HEK293 (cell line): Measurements from ENCODE around the gene SPAAR.

Experiments
- CTCF ChIA-PET: fragments of 350-600 bp; formaldehyde crosslinking; extraction: SDS; loops from one replicate; lab custom pipeline; 2021; ENCODE audit warnings: antibody characterized with exemption; lab: Yijun Ruan, JAX
- POLR2A ChIA-PET: fragments of 300-600 bp; formaldehyde crosslinking; extraction: SDS; loops from one replicate; lab custom pipeline; 2020; ENCODE audit warnings: antibody characterized with exemption, inconsistent platforms; lab: Yijun Ruan, JAX
- H3K27ac ChIP-seq: fragments of 200-500 bp; sonication (Bioruptor generic); 2 replicates; pipeline ENCODE4 v1.5.1; 2014; ENCODE audit warnings: low read depth, low read length, control low read depth, inconsistent platforms; ENCODE audit errors: extremely low read depth
- H3K36me3 ChIP-seq, 2 experiments: fragments of 200-500 bp in 1 of 2; sonication (Bioruptor generic) in 1 of 2; 1 replicate in 1 of 2; 2 replicates in 1 of 2; pipeline ENCODE4 v1.5.1; 2014 to 2017; ENCODE audit warnings: inconsistent platforms in 2 of 2, low read length in 2 of 2; ENCODE audit not compliant: control insufficient read depth in 2 of 2, insufficient read depth in 1 of 2
- H3K4me1 ChIP-seq: fragments of 200-500 bp; sonication (Bioruptor generic); 2 replicates; pipeline ENCODE4 v1.5.1; 2014; ENCODE audit warnings: mild to moderate bottlenecking, low read length, inconsistent platforms; ENCODE audit not compliant: control insufficient read depth, insufficient read depth
- H3K4me3 ChIP-seq: 2 replicates; pipeline ENCODE4 v1.5.1; 2011; ENCODE audit warnings: low read depth, mild to moderate bottlenecking, control low read depth, low read length, moderate library complexity
- H3K9me3 ChIP-seq: fragments of 200-500 bp; sonication (Bioruptor generic); 2 replicates; pipeline ENCODE4 v1.5.1; 2014; ENCODE audit warnings: low read depth, low read length, inconsistent platforms; ENCODE audit not compliant: control insufficient read depth, insufficient read depth
- GLIS2 ChIP-seq: fragments of 450-650 bp; formaldehyde crosslinking; IDR thresholded peaks from 2 replicates; pipeline ENCODE4 v1.5.1; 2016; ENCODE audit warnings: missing biosample characterization, missing genetic modification characterization
- PRDM4 ChIP-seq: fragments of 450-650 bp; formaldehyde crosslinking; IDR thresholded peaks from 2 replicates; pipeline ENCODE4 v1.5.1; 2017; ENCODE audit warnings: missing biosample characterization, missing genetic modification characterization
- RBAK ChIP-seq: fragments of 450-650 bp; formaldehyde crosslinking; IDR thresholded peaks from 2 replicates; pipeline ENCODE4 v1.5.1; 2016; ENCODE audit warnings: missing biosample characterization, missing genetic modification characterization
- SP2 ChIP-seq: fragments of 450-650 bp; formaldehyde crosslinking; IDR thresholded peaks from 2 replicates; pipeline ENCODE4 v1.5.1; 2016; ENCODE audit warnings: missing biosample characterization, missing genetic modification characterization
- ZBTB17 ChIP-seq: fragments of 450-650 bp; formaldehyde crosslinking; IDR thresholded peaks from 2 replicates; pipeline ENCODE4 v1.5.1; 2016; ENCODE audit warnings: missing biosample characterization, missing genetic modification characterization
- ZBTB7A ChIP-seq: fragments of 450-650 bp; formaldehyde crosslinking; IDR thresholded peaks from 2 replicates; pipeline ENCODE4 v1.5.1; 2016; ENCODE audit warnings: low read depth, missing biosample characterization, missing genetic modification characterization
- ZNF184 ChIP-seq: fragments of 450-650 bp; IDR thresholded peaks from 2 replicates; pipeline ENCODE4 v1.5.1; 2018; ENCODE audit warnings: missing biosample characterization, mild to moderate bottlenecking, missing genetic modification characterization
- ZNF362 ChIP-seq: fragments of 450-650 bp; formaldehyde crosslinking; IDR thresholded peaks from 2 replicates; pipeline ENCODE4 v1.5.1; 2016; ENCODE audit warnings: missing biosample characterization, missing genetic modification characterization
- ZNF404 ChIP-seq: fragments of 450-650 bp; formaldehyde crosslinking; IDR thresholded peaks from 2 replicates; pipeline ENCODE4 v1.5.1; 2017; ENCODE audit warnings: missing biosample characterization, missing genetic modification characterization
- ZNF555 ChIP-seq: fragments of 450-650 bp; formaldehyde crosslinking; conservative IDR thresholded peaks from 2 replicates; pipeline ENCODE4 v1.5.1; 2017; ENCODE audit warnings: missing biosample characterization, mild to moderate bottlenecking, missing genetic modification characterization, inconsistent platforms
- ZNF645 ChIP-seq: fragments of 450-650 bp; formaldehyde crosslinking; IDR thresholded peaks from 2 replicates; pipeline ENCODE4; 2016; ENCODE audit warnings: missing biosample characterization, missing genetic modification characterization
- ZNF654 ChIP-seq: fragments of 450-650 bp; formaldehyde crosslinking; IDR thresholded peaks from 2 replicates; pipeline ENCODE4 v1.5.1; 2016; ENCODE audit warnings: low read depth, missing biosample characterization, missing genetic modification characterization
- ZNF660 ChIP-seq: fragments of 450-650 bp; IDR thresholded peaks from 2 replicates; pipeline ENCODE4 v1.5.1; 2018; ENCODE audit warnings: missing biosample characterization, mild to moderate bottlenecking, missing genetic modification characterization
- ZNF791 ChIP-seq: fragments of 450-650 bp; formaldehyde crosslinking; IDR thresholded peaks from 2 replicates; pipeline ENCODE4 v1.5.1; 2016; ENCODE audit warnings: missing biosample characterization, missing genetic modification characterization
- ZNF830 ChIP-seq: fragments of 450-650 bp; IDR thresholded peaks from 2 replicates; pipeline ENCODE4 v1.5.0; 2018; ENCODE audit warnings: missing biosample characterization, missing genetic modification characterization, low read depth, mild to moderate bottlenecking, moderate library complexity
- TF ChIP-seq, protein P1 (sequence below): fragments of 450-650 bp; formaldehyde crosslinking; IDR thresholded peaks from 2 replicates; pipeline ENCODE4 v1.5.1; 2016; ENCODE audit warnings: missing biosample characterization, missing genetic modification characterization
- TF ChIP-seq, protein P2 (sequence below): fragments of 450-650 bp; formaldehyde crosslinking; IDR thresholded peaks from 2 replicates; pipeline ENCODE4 v1.5.1; 2016; ENCODE audit warnings: missing biosample characterization, missing genetic modification characterization
- TF ChIP-seq, protein P3 (sequence below): fragments of 450-650 bp; formaldehyde crosslinking; IDR thresholded peaks from 2 replicates; pipeline ENCODE4 v1.5.1; 2016; ENCODE audit warnings: missing biosample characterization, missing genetic modification characterization

Gene SPAAR

DNA sequence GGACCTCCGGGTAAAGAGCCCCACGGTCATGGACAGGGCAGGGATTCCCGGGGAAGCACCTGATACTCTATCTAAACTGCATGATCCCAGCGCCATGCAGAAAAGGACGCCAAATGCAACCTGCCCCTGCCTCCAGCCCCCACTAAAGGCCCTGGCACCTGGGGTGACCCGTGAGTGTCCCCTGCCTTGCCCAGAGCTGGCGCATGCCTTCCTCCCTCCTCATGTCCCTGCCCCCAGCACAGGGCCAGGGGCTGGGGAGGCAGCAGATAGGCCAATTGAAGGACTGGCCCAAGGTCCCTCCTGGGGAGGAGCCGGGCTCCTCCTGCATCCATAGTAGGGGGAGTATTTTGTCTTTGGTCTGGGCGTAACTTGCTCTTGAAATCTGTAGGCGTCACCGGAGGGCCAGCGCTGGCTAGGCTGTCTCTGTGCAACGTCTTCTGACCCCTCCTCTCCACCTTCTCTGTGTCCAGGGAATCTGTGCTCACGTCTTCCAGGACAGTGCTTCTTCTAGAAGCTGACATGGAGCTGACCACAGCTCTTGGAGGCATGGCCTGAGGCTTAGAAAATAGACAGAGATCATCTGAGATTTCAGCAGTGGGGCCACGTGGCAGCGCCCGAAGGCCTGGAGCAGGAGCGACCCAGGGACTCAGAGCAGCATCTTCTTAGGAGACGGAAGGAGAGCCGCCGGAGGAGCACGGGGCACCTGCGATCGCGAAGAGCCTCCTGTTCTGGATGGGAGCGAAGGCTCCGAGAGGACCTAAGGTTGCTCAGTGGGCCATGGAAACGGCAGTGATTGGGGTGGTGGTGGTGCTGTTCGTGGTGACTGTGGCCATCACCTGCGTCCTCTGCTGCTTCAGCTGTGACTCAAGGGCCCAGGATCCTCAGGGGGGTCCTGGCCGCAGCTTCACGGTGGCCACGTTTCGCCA lies 660 bp downstream of the SPAAR start:
- ChIA-PET POLR2A (no interaction called here), CTCF (interaction anchor here (0.6 to 3.6 kb wide), 25 partner anchors 8 to 723 kb away, joined by 3 to 45 read pairs (median 4); partner anchors contain the start of genes CCDC107, GBA2 and RGP1)
- TF ChIP-seq ZNF184 (no peak), ZNF791 (tag by site-specific recombination) (no peak), ZNF660 (no peak), SP2 (tag by site-specific recombination) (no peak), ZNF645 (tag by site-specific recombination) (no peak), ZNF830 (tag by site-specific recombination) (no peak), ZNF362 (no peak), PRDM4 (tag by site-specific recombination) (no peak), ZBTB7A (tag by site-specific recombination) (no peak)
- TF ChIP-seq, protein P1, sequence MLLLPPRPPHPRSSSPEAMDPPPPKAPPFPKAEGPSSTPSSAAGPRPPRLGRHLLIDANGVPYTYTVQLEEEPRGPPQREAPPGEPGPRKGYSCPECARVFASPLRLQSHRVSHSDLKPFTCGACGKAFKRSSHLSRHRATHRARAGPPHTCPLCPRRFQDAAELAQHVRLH (tag by site-specific recombination): no peak
- TF ChIP-seq, protein P2, sequence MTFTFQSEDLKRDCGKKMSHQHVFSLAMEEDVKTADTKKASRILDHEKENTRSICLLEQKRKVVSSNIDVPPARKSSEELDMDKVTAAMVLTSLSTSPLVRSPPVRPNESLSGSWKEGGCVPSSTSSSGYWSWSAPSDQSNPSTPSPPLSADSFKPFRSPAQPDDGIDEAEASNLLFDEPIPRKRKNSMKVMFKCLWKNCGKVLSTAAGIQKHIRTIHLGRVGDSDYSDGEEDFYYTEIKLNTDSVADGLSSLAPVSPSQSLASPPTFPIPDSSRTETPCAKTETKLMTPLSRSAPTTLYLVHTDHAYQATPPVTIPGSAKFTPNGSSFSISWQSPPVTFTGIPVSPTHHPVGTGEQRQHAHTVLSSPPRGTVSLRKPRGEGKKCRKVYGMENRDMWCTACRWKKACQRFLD (tag by site-specific recombination): no peak
- Histone ChIP-seq H3K36me3 (no peaks in the 10 kb centered on the region), H3K27ac (no peak overlapping the region), H3K4me1 (peaks cover 10% of the 10 kb centered on the region), H3K9me3 (no peaks in the 10 kb centered on the region), H3K4me3 (no peak overlapping the region)

DNA sequence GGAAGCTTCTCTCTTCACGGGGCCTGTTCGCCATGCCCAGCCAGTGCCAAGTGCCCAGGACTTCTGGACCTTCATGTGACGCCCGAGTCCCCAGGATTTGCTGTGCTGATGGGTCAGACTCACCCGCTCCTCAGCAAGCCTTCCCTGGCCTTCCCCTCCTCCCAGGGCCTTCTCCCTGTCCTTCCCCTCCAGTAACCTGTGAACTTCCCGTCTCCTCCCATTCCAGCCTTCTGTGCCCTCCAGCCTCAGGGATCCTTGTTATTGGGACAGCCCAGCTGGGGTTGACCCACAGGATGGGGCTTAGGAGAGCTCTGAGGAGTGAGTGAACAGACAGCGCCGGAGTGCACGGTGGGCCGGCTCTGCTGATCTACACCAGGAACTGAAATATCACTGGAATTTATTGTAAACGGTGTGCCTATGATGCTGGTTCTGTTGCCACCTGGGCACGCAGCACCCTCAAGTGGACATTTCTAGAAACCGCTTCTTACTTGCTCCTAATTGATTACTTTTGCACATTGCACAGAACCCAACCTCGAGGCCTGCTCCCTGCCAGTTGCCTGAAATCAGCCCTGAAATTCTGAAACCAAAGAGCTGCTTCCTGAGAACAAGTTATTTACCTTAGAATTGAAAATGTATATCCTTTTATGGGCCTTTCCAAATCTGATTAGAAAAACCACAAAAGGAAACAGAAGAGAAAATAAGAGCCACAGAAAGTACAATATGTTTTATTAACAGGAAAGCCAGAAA lies 1.5 kb downstream of the SPAAR start:
- CTCF ChIA-PET: interaction anchor here (0.6 to 3.6 kb wide), 44 partner anchors 8 to 724 kb away, joined by 3 to 45 read pairs (median 4); partner anchors contain the start of genes CCDC107, GBA2, HINT2 and RGP1
- Histone ChIP-seq H3K9me3 (no peaks in the 10 kb centered on the region), H3K4me1 (peaks cover 10% of the 10 kb centered on the region), H3K4me3 (no peak overlapping the region), H3K27ac (no peak overlapping the region), H3K36me3 (no peaks in the 10 kb centered on the region)
- TF ChIP-seq RBAK (tag by site-specific recombination): no peak
- no peak for TF ChIP-seq ZNF555
- peak; percentile 42; the same call in 1 of the 2 replicates for TF ChIP-seq ZBTB17
- TF ChIP-seq ZNF654 (tag by site-specific recombination): peak; percentile 67
- TF ChIP-seq GLIS2 (tag by site-specific recombination): no peak
- TF ChIP-seq ZNF404 (tag by site-specific recombination): no peak
- no peak for TF ChIP-seq ZNF660
- TF ChIP-seq, protein P3, sequence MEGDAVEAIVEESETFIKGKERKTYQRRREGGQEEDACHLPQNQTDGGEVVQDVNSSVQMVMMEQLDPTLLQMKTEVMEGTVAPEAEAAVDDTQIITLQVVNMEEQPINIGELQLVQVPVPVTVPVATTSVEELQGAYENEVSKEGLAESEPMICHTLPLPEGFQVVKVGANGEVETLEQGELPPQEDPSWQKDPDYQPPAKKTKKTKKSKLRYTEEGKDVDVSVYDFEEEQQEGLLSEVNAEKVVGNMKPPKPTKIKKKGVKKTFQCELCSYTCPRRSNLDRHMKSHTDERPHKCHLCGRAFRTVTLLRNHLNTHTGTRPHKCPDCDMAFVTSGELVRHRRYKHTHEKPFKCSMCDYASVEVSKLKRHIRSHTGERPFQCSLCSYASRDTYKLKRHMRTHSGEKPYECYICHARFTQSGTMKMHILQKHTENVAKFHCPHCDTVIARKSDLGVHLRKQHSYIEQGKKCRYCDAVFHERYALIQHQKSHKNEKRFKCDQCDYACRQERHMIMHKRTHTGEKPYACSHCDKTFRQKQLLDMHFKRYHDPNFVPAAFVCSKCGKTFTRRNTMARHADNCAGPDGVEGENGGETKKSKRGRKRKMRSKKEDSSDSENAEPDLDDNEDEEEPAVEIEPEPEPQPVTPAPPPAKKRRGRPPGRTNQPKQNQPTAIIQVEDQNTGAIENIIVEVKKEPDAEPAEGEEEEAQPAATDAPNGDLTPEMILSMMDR (tag by site-specific recombination): peak; percentile 49; the same call in 1 of the 2 replicates
- POLR2A ChIA-PET: no interaction called here
